ENCODE results near the gene NKPD1. TPM values are rescaled to one million over a fixed set of nuclear protein-coding genes. Genes with fewer than 3 reads are reported as not detected.

The NKPD1 gene
- total RNA-seq, 1 donor from 2014 or later: 0.35 TPM

DNA sequence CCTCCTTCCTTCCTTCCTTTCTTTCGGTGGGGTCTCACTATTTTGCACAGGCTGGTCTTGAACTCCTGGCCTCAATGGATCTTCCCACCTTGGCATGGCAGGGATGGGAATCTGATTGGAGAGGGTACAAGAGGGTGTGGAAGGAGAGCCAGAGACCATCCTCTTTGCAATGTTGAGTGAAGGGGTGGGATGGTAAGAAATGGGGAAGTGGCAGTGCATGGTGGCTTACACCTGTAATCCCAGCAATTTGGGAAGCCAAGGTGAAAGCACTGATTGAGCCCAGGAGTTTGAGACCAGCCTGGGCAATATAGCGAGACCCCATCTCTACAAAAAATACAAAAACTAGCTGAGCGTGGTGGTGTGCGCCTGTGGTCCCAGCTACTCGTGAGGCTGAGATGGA lies 23.3 kb upstream of the NKPD1 start:
- TF ChIP-seq, protein P1, sequence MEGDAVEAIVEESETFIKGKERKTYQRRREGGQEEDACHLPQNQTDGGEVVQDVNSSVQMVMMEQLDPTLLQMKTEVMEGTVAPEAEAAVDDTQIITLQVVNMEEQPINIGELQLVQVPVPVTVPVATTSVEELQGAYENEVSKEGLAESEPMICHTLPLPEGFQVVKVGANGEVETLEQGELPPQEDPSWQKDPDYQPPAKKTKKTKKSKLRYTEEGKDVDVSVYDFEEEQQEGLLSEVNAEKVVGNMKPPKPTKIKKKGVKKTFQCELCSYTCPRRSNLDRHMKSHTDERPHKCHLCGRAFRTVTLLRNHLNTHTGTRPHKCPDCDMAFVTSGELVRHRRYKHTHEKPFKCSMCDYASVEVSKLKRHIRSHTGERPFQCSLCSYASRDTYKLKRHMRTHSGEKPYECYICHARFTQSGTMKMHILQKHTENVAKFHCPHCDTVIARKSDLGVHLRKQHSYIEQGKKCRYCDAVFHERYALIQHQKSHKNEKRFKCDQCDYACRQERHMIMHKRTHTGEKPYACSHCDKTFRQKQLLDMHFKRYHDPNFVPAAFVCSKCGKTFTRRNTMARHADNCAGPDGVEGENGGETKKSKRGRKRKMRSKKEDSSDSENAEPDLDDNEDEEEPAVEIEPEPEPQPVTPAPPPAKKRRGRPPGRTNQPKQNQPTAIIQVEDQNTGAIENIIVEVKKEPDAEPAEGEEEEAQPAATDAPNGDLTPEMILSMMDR (IDR thresholded peaks at IDR 0.05): no peak

DNA sequence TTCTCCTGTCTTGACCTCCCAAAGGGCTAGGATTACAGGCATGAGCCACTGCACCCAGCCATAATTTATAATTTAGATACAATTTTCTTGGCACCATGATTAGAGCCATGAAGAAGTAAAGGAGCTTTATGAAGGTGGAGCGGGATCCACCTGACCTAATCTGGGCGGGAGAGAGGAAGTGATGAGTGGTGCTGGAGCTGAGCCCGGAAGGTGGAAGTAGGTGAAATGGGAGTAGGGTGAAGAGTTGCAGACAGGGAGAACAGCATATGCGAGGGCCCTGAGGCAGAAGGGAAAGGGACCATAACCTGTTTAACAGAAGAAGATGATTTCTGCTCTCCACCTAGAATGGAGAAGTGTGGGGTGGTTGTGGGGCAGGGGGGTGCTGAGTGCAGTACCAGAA lies 22.0 kb upstream of the NKPD1 start:
- Mint-ChIP-seq H3K4me3 (ENCODE audit: unreplicated experiment) (no peak overlapping the region), H3K27ac (ENCODE audit: unreplicated experiment) (peak overlapping the region; percentile 40), H3K27me3 (ENCODE audit: unreplicated experiment) (no peaks in the 10 kb centered on the region), H3K4me1 (ENCODE audit: unreplicated experiment) (peaks cover 35% of the 10 kb centered on the region), H3K36me3 (ENCODE audit: unreplicated experiment) (peaks cover 4% of the 10 kb centered on the region), H3K9me3 (ENCODE audit: unreplicated experiment) (no peaks in the 10 kb centered on the region)
- TF ChIP-seq, protein P1 (IDR thresholded peaks at IDR 0.05): no peak
- DNase-seq (ENCODE audit: extremely low spot score, unreplicated experiment): no peak

More for the DNA sequence above, 23.3 kb upstream of the NKPD1 start:
- H3K27ac Mint-ChIP-seq (ENCODE audit: unreplicated experiment): no peak overlapping the region
- H3K4me1 Mint-ChIP-seq (ENCODE audit: unreplicated experiment): peaks cover 32% of the 10 kb centered on the region
- H3K9me3 Mint-ChIP-seq (ENCODE audit: unreplicated experiment): no peaks in the 10 kb centered on the region
- no peaks in the 10 kb centered on the region for H3K27me3 Mint-ChIP-seq (ENCODE audit: unreplicated experiment)
- no peak for DNase-seq (ENCODE audit: extremely low spot score, unreplicated experiment)
- no peak overlapping the region for H3K4me3 Mint-ChIP-seq (ENCODE audit: unreplicated experiment)
- peaks cover 4% of the 10 kb centered on the region for H3K36me3 Mint-ChIP-seq (ENCODE audit: unreplicated experiment)

- H3K36me3 Mint-ChIP-seq (ENCODE audit: unreplicated experiment): peaks cover 4% of the 10 kb centered on the region
- DNase-seq (ENCODE audit: extremely low spot score, unreplicated experiment): no peak
- peaks cover 30% of the 10 kb centered on the region for H3K4me1 Mint-ChIP-seq (ENCODE audit: unreplicated experiment)
- H3K27ac Mint-ChIP-seq (ENCODE audit: unreplicated experiment): no peak overlapping the region
- TF ChIP-seq, protein P1 (IDR thresholded peaks at IDR 0.05): no peak
- peak overlapping the region; percentile 73 for H3K4me3 Mint-ChIP-seq (ENCODE audit: unreplicated experiment)
- H3K27me3 Mint-ChIP-seq (ENCODE audit: unreplicated experiment): no peaks in the 10 kb centered on the region
- H3K9me3 Mint-ChIP-seq (ENCODE audit: unreplicated experiment): no peaks in the 10 kb centered on the region
Observed at GRCh38 chr19:45180936-45181335, 20.2 kb upstream of the NKPD1 start.

DNA sequence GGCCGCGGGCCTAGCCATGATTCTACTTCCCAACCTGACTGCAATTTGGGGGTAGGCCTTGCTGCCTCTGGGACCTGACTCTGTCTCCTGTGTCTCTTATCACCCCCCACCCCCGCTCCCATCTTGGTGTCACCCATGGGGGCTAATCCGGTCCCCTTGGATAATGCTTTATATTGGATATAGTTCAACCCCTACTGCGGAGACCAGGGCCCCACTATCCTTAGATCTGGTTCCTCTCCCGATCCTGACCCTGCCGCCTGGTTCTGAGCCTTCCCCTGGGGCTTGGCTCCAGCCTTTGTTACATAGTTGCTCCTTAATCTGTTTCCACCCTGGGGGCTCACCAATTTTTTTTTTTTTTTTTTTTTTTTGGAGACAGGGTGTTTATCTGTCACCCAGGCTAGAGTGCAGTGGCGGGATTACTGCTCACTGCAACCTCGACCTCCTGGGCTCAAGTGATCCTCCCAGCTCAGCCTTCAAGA lies 19.1 kb upstream of the NKPD1 start:
- TF ChIP-seq, protein P1 (IDR thresholded peaks at IDR 0.05): no peak
- H3K36me3 Mint-ChIP-seq (ENCODE audit: unreplicated experiment): peaks cover 4% of the 10 kb centered on the region
- H3K27me3 Mint-ChIP-seq (ENCODE audit: unreplicated experiment): no peaks in the 10 kb centered on the region
- peaks cover 29% of the 10 kb centered on the region for H3K4me1 Mint-ChIP-seq (ENCODE audit: unreplicated experiment)
- no peaks in the 10 kb centered on the region for H3K9me3 Mint-ChIP-seq (ENCODE audit: unreplicated experiment)
- peak overlapping the region; percentile 73 for H3K4me3 Mint-ChIP-seq (ENCODE audit: unreplicated experiment)
- H3K27ac Mint-ChIP-seq (ENCODE audit: unreplicated experiment): peak overlapping the region; percentile 66
- no peak for DNase-seq (ENCODE audit: extremely low spot score, unreplicated experiment)

DNA sequence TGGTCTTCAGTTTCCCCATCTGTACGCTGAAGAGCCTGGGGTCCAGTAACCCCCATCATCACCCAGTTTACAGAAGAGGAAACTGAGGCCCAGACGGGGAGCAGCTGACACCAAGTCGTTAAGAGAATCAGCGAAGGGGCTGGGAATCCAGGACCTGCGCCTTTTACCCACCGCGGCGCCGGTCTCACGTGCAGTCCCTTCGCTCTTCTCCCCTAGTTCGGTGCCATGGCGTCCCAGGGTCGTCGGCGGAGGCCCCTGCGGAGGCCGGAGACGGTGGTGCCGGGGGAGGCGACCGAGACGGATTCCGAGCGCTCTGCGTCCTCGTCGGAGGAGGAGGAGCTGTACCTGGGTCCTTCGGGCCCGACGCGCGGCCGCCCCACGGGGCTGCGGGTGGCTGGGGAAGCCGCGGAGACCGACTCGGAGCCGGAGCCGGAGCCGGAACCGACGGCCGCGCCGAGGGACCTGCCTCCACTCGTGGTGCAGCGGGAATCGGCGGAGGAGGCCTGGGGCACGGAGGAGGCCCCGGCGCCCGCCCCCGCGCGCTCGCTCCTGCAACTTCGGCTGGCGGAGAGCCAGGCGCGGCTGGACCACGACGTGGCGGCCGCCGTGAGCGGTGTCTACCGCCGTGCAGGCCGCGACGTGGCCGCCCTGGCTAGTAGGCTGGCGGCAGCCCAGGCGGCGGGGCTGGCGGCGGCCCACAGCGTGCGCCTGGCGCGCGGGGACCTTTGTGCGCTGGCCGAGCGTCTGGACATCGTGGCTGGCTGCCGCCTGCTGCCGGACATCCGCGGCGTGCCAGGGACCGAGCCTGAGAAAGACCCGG lies 18.5 kb upstream of the NKPD1 start:
- Mint-ChIP-seq H3K9me3 (ENCODE audit: unreplicated experiment) (no peaks in the 10 kb centered on the region), H3K36me3 (ENCODE audit: unreplicated experiment) (peaks cover 4% of the 10 kb centered on the region), H3K4me1 (ENCODE audit: unreplicated experiment) (peaks cover 29% of the 10 kb centered on the region), H3K27ac (ENCODE audit: unreplicated experiment) (peak overlapping the region; percentile 96), H3K27me3 (ENCODE audit: unreplicated experiment) (no peaks in the 10 kb centered on the region), H3K4me3 (ENCODE audit: unreplicated experiment) (peak overlapping the region; percentile 92)
- TF ChIP-seq, protein P1 (IDR thresholded peaks at IDR 0.05): no peak
- DNase-seq (ENCODE audit: extremely low spot score, unreplicated experiment): no peak

Data from osteocyte (in vitro differentiated cells).